GM19438 (cell line): ENCODE measurements around the gene STK24.
A peak's percentile ranks its signal among the peaks of the same experiment; 100 is the strongest.
"Not testable (repeated sequence)": the region's sequence is repeated elsewhere in the genome, so short reads cannot be mapped to it uniquely, and the experiment has no call there.

Source experiments
- ATAC-seq: cut with Tn5 transposase; IDR thresholded peaks from one replicate; pipeline ENCODE4 v1.9.1; 2021; ENCODE audit warnings: low read depth; ENCODE audit not compliant: unreplicated experiment

Gene STK24

DNA sequence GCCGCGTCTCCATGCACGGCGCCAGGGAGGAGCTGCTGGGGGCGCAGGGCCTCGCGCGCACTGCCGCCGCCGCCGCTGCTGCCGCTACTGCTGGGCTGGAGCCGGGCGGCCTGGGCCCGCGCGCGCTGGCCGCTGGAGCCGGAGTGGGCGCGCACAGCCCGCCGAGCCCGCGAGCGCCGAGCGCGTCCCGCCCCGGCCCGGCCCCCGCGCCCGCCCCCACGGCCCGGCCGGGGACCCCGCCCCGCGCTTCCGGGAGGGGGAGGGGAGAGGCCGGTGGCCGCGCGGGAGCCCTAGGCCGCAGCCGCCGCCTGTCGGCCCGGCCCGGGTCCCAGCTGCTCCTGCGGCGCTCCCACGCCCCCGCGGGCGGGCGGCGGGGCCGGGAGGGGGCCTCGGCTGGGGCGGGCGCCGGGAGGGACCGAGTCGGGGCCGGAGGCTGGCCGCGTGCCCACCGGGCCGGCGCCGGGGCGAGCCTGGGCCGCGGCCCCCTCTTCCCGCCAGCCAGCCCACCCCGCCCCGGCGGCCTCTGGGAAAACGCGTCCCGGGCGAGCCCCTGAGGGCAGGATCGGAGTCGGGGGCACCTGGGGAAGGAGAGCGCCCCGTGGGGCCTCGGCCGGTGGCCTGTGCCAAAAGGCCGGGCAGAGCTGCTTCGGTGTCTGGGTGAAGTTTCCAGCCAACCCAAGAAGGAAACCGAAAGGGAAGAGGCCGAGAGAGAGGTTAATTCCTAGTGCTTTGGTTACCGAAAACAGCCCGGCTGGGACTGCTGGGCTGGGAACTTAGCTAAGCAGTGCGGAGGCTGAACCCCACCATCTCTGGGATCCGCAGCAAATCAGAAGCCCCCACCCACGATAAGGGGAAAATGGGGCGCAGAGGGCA is at the start of gene STK24:
TSS of gene STK24 (minus strand) at position 145 of the 873 bp plus-strand sequence. CDS start 321 bp downstream, outside the sequence.
- ATAC-seq: peak; percentile 52

DNA sequence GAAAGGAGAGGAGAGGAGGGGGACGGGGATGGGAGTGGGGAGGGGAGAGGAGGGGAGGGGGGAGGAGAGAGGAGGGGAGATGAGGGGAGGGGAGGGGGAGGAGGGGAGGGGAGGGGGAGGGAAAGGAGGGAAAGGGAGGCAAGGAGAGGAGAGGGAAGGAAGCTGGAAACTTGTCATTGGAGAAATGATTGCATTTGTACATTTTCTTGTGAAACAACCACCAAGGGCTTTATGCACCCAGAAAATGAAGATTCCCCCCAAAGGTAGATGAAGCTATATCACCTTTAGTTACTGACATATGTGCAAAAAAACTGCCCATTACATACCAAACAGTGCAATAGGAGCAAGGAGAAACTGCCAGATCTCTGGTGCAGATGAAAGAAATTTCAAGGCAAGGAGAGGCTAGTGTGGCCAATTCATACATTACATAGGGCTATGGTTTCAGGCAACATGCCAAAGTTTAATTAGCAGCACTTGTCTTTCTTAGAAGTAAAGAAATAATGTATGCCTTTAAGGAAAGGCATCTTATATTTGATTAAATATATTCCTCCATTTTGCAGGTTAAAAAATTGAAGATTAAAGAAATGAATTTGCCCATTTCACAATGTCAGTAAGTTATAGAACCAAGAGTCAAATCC is 49.5 kb upstream of the STK24 start:
- no peak for ATAC-seq

DNA sequence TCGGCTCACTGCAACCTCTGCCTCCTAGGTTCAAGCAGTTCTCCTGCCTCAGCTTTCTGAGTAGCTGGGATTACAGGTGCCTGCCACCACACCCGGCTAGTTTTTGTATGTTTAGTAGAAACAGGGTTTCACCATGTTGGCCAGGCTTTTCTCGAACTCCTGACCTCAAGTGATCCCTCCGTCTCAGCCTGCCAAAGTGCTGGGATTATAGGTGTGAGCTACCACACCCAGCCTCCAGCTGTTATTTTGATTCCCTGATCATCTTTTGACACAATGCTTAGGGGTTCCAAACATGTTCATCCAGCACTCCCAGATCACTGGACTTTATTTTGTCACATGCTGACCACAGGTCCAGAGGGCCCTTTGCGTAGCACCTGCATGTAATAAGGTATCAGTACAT is 47.7 kb upstream of the STK24 start:
- ATAC-seq: not testable (repeated sequence)

DNA sequence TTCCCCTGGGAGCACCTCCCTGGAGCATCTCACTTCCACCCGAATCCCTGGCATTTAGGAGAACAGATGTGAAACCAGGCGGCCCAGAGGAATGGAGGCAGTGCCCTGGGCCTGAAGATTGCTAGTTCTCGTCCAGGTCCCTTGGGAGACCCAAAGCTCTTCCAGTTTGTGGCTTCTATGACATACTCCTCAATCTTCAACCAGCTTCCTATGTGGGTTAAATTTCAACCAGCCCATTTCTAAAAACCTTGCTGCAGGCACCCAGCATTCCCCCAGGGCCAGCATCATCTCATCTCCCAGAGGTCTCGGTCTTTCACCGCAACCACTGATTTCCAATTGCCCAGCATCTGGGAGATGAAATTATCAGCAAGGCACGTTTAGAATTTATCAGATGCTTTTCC is 46.0 kb upstream of the STK24 start:
- no peak for ATAC-seq

GRCh38 chr13:98619556-98619955 is 42.6 kb upstream of the STK24 start:
- no peak for ATAC-seq

DNA sequence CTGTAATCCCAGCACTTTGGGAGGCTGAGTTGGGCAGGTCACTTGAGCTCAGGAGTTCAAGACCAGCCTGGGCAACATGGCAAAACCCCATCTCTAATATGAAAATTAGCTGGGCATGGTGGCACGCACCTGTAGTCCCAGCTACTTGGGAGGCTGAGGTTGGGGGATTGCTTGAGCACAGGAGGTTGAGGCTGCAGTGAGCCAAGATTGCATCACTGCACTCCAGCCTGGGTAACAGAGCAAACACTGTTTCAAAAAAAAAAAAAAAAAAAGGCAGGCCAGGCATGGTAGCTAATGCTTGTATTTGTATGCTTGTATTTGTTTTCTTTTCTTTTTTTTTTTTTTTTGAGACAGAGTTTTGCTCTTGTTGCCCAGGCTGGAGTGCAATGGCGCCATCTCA is 38.7 kb upstream of the STK24 start:
- ATAC-seq: not testable (repeated sequence)

GRCh38 chr13:98613591-98613990 is 36.7 kb upstream of the STK24 start:
- no peak for ATAC-seq

GRCh38 chr13:98609756-98610155 is 32.8 kb upstream of the STK24 start:
- no peak for ATAC-seq

GRCh38 chr13:98606296-98606695 is 29.4 kb upstream of the STK24 start:
- ATAC-seq: no peak

DNA sequence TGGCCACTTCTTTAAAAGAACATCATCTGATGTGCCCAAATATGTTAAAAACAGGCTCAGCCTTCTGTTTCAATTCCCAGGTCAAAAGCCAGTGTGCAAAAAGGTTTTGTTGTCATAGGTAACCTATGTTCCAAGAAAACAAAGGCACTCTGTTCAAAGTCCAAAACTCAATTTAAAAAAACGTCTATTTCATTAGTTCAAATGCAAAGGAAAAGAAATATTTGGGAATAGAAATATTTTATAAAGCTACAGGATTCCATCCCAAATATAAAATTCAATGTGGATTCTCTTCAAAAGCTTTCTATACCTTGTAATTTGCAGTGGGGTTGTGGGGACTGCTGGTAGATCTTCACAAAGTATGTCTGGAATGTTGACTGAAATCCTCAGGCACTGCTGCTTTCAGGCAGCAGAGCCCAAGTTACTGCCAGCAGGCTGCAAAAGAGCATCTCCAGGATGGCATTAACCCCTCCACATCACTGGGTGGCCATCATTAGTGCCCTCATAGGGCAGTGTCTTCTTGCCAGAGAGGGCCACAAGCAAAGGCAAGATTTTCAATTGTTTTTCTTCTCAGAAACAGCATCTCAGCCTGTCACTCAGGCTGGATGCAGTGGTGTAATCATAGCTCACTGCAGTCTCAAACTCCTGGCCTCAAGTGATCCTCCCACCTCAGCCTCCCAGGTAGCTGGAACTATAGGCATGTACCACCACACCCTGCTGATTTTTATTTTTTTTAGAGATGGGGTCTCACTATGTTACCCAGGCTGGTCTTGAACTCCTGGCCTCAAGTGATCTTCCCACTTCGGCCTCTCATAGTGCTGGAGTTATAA is 22.8 kb upstream of the STK24 start:
- no peak for ATAC-seq

GRCh38 chr13:98598043-98598442 is 21.1 kb upstream of the STK24 start:
- ATAC-seq: no peak

GRCh38 chr13:98595134-98595533 is 18.2 kb upstream of the STK24 start:
- ATAC-seq: no peak

- no peak for ATAC-seq
Observed at GRCh38 chr13:98592362-98592732, 15.4 kb upstream of the STK24 start.

GRCh38 chr13:98591721-98592361 is 14.9 kb upstream of the STK24 start:
- ATAC-seq: no peak

DNA sequence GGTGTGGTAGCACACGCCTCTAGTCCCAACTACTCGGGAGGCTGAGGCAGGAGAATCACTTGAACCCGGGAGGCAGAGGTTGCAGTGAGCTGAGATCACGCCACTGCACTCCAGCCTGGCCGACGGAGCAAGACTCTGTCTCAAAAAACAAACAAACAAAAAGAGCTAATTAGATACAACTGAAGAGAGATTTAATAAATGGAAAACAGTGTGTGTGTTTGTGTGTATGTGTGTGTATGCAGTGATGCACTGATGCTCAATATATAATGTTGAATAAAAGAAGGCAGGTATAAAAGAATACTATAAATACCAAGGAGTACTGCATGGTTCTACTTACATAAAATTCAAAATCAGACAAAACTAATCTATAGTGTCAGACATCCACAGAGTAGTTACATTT is 13.6 kb upstream of the STK24 start:
- not testable (repeated sequence) for ATAC-seq

GRCh38 chr13:98589516-98589915 is 12.6 kb upstream of the STK24 start:
- not testable (repeated sequence) for ATAC-seq

DNA sequence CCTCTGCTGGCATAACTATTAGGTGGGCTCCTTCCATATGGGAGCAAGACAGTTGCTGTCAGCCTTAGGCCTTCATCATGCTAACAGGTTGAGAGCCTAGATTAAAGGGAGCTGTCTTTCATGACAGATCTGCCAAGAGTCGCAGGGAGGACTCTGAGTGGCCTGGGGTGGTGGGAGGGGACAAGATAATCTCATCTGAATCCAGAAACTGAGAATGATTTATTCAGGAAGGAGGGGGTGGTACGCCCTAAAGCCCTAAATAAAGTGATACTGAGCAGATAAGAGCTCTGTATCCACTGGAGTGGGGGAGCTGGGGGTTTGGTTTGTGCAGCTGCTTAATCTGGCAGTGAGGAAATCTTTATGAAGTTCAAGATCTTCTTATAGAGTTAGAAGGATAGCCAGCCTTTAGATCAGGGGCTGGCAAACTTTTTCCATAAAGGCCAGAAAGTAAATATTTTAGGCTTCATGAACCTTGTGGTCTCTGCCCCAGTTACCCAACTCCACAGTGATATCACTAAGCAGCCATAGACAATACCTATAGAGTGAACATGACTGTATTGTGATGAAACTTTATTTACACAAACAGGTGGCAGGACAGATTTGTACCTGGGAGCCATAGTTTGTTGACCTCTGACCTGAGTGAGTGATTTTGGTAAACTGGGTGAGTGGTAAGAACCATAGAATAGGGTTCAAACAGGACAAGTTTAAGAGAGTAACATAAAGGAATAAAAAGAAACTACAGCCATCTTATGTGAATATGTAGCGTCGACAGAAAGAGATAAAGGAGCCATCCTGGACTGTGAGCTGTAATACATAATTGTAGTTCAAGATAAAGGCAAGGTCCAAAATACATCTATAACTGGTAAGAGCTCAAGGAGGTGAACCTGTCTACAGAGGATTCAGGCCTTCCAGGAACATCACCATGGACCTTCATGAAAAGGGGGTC is 9.8 kb upstream of the STK24 start:
- ATAC-seq: no peak

GRCh38 chr13:98585946-98586345 is 9.0 kb upstream of the STK24 start:
- no peak for ATAC-seq

GRCh38 chr13:98585398-98585754 is 8.5 kb upstream of the STK24 start:
- no peak for ATAC-seq
